HFFc6 (cell line): ENCODE results near the gene DNAI7. TPM values are rescaled to one million over a fixed set of nuclear protein-coding genes. Genes with fewer than 3 reads are reported as not detected.

ENCODE experiments used
- DNase-seq: peaks from one replicate; pipeline ENCODE4 v3.0.0-alpha.2; 2018
- H3K27ac Mint-ChIP-seq: 2 replicates; pipeline ENCODE4 v1.8.0; 2020; ENCODE audit warnings: mild to moderate bottlenecking, mixed read lengths
- H3K27me3 Mint-ChIP-seq: 2 replicates; pipeline ENCODE4 v1.8.0; 2021; ENCODE audit warnings: mild to moderate bottlenecking, moderate library complexity, mixed read lengths; ENCODE audit not compliant: insufficient read depth
- H3K36me3 Mint-ChIP-seq: 2 replicates; pipeline ENCODE4 v1.8.0; 2021; ENCODE audit warnings: low read depth, mixed read lengths
- H3K4me1 Mint-ChIP-seq: 2 replicates; pipeline ENCODE4 v1.8.0; 2020; ENCODE audit warnings: low read depth, mixed read lengths
- H3K4me3 Mint-ChIP-seq: 2 replicates; pipeline ENCODE4 v1.8.0; 2020; ENCODE audit warnings: mild to moderate bottlenecking, moderate library complexity, mixed read lengths
- H3K9me3 Mint-ChIP-seq: 2 replicates; pipeline ENCODE4 v1.8.0; 2020; ENCODE audit warnings: mild to moderate bottlenecking, mixed read lengths
- CTCF ChIP-seq: fragments of 200-600 bp; sonication (generic); IDR thresholded peaks from 2 replicates; pipeline ENCODE4 v1.5.0; 2021; ENCODE audit warnings: antibody characterized with exemption, mild to moderate bottlenecking
- total RNA-seq, 6 experiments: library from RNA; stranded (reverse); fragmentation: NEBNext Ultra II Directional; extraction: Animal tissue kit (Norgen Biotek cat#: 25700); gene quantifications; 2 replicates in 1 of 6; 3 replicates in 5 of 6; pipeline ENCODE4 v1.2.3, GENCODE V29; 2021

Gene DNAI7
- total RNA-seq, 6 experiments from 2014 or later = 0.16 to 0.48 (median 0.30) TPM; not detected in 2

DNA sequence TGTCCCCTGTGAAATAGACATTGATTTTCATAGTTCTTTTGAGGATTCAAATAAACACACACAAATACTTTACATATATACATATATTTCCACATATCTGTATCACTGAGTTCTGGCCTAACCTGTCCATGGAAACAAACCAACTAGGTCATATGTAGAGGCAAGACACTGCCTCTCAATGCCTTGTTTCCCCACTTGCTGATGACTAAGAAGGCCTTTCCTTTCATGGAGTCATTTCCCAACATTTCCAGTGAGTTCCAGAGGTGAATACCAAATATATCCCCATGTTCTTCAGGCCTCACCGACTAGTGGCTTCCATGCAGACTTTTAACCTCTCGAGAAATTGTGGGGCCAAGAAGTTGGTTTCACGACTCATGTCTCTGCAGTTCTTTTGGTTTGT, 120.8 kb downstream of the DNAI7 start:
- no peaks in the 10 kb centered on the region for H3K9me3 Mint-ChIP-seq
- H3K27ac Mint-ChIP-seq = no peak overlapping the region
- 0 out of 2 replicates have a peak, but pooled peaks cover 1% of the 10 kb centered on the region for H3K4me1 Mint-ChIP-seq
- TF ChIP-seq CTCF = no peak
- no peak overlapping the region for H3K4me3 Mint-ChIP-seq
- no peaks in the 10 kb centered on the region for H3K36me3 Mint-ChIP-seq
- peaks cover 8% of the 10 kb centered on the region for H3K27me3 Mint-ChIP-seq
- no peak for DNase-seq

GRCh38 chr12:25072906-25073650, 121.9 kb downstream of the DNAI7 start:
- Mint-ChIP-seq H3K4me1 (0 out of 2 replicates have a peak, but pooled peaks cover 5% of the 10 kb centered on the region), H3K27me3 (peaks cover 8% of the 10 kb centered on the region), H3K27ac (no peak overlapping the region), H3K36me3 (no peaks in the 10 kb centered on the region), H3K4me3 (no peak overlapping the region), H3K9me3 (no peaks in the 10 kb centered on the region)
- TF ChIP-seq CTCF = no peak
- DNase-seq = no peak

- H3K27me3 Mint-ChIP-seq = peaks cover 19% of the 10 kb centered on the region
- no peaks in the 10 kb centered on the region for H3K36me3 Mint-ChIP-seq
- no peak for TF ChIP-seq CTCF
- H3K4me3 Mint-ChIP-seq = no peak overlapping the region
- H3K9me3 Mint-ChIP-seq = no peaks in the 10 kb centered on the region
- DNase-seq = no peak
- H3K27ac Mint-ChIP-seq = no peak overlapping the region
- 0 out of 2 replicates have a peak, but pooled peaks cover 5% of the 10 kb centered on the region for H3K4me1 Mint-ChIP-seq
Measured at GRCh38 chr12:25071366-25071765, 123.6 kb downstream of the DNAI7 start.

DNA sequence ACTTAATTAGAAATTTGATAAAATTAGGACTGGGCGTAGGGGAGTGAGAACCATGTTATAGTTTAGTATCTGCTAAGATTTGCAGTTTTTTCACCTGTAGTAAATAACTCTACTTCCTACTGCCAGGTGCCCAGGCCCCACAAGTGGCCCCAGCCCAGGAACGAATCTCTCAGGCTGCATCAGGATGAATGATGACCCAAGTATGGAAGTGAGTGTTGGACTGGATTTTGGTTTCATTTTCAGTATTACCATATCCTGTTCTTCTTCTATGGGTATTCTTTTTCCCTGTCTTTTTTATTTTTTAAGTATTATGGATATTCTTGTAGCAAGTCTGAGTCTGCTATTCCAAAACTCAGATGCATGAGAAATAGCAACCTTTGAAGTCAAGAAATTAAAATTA, 125.7 kb downstream of the DNAI7 start:
- peak overlapping the region; percentile 64 for H3K4me3 Mint-ChIP-seq
- no peaks in the 10 kb centered on the region for H3K36me3 Mint-ChIP-seq
- 0 out of 2 replicates have a peak, but pooled peaks cover 5% of the 10 kb centered on the region for H3K4me1 Mint-ChIP-seq
- H3K9me3 Mint-ChIP-seq = no peaks in the 10 kb centered on the region
- no peak overlapping the region for H3K27ac Mint-ChIP-seq
- no peak for TF ChIP-seq CTCF
- H3K27me3 Mint-ChIP-seq = peaks cover 25% of the 10 kb centered on the region
- DNase-seq = no peak

DNA sequence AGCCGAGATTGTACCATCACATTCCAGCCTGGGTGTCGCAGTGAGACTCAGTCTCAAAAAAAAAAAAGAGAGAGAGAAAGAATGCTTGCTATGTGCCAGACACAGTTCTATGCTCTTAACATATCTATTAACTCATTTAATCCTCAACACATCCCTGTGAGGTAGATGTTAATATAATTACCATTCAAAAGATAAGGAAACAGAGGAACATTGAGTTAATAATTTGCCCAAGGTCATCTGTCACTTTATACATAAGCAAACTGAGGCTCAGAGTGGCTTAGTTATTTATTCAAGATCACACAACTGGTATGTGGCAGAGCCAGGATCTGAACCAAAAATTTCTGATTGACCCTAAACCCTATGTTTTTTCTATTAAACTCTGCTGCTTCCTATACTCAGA, 129.9 kb downstream of the DNAI7 start:
- H3K4me3 Mint-ChIP-seq = no peak overlapping the region
- no peaks in the 10 kb centered on the region for H3K36me3 Mint-ChIP-seq
- H3K27me3 Mint-ChIP-seq = peaks cover 30% of the 10 kb centered on the region
- H3K27ac Mint-ChIP-seq = no peak overlapping the region
- 0 out of 2 replicates have a peak, but pooled peaks cover 5% of the 10 kb centered on the region for H3K4me1 Mint-ChIP-seq
- H3K9me3 Mint-ChIP-seq = no peaks in the 10 kb centered on the region
- DNase-seq = no peak
- TF ChIP-seq CTCF = no peak
